IPS-NIHi7 (cell line): ENCODE measurements around the gene BAX.
"Not testable (repeated sequence)": the region's sequence is repeated elsewhere in the genome, so short reads cannot be mapped to it uniquely, and the experiment has no call there.

Source experiments
- DNase-seq: peaks from one replicate; pipeline ENCODE4 v3.0.0; 2012; ENCODE audit warnings: mixed read lengths; ENCODE audit errors: extremely low spot score

The BAX gene

DNA sequence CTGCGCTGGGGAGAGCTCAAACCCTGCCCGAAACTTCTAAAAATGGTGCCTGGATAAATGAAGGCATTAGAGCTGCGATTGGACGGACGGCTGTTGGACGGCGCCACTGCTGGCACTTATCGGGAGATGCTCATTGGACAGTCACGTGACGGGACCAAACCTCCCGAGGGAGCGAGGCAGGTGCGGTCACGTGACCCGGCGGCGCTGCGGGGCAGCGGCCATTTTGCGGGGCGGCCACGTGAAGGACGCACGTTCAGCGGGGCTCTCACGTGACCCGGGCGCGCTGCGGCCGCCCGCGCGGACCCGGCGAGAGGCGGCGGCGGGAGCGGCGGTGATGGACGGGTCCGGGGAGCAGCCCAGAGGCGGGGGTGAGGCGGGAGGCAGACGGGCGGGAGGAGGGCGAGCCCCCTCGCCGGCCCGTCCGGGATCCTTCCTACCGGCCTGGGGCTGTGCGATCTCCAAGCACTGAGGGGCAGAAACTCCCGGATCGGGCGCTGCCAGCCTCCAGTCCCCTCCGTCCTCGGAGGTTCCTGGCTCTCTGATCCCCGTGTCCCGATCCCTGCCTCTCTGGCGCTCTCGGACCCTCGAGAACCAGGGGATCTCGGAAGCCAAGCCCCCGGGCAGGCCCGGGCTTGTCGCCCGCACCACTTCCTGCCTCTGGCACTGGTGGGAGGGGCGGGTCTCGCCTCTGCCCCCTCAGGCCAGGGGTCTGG is at the start of gene BAX:
BAX (plus strand) TSS at position 281 of the 713 bp plus-strand sequence; CDS start at position 335, 54 bp downstream.
- peak; percentile 98 for DNase-seq

DNA sequence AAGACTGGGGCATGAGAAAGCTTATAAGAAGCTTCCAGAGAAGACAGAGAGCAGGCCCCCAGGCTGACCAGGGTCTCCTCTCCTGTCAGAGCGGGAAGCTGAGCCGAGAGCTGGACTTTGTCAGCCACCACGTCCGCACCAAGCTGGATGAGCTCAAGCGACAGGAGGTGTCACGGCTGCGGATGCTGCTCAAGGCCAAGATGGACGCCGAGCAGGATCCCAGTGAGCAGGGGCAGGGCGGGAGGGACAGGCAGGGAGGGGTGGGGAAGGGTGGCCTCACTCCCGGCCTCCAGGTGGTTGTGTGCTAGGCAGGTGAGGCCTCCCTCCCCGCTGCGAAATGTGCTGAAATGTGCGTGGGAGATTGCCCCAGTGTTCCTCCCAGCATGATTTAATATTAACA is 49.0 kb upstream of the BAX start:
- DNase-seq = no peak

DNA sequence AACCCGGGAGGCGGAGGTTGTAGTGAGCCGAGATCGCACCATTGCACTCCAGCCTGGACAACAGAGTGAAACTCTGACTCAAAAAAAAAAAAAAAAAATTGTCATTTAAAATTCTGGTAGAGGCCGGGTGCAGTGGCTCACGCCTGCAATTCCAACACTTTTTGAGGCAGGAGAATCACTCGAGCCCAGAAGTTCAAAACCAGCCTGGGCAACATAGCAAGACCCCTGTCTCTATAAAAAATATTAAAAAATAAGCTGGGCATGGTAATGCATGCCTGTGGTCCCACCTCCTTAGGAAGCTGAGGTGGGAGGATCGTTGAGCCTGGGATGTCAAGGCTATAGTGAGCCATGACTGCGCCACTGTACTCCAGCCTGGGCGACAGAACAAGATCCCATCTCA is 48.4 kb upstream of the BAX start:
- DNase-seq = no peak

DNA sequence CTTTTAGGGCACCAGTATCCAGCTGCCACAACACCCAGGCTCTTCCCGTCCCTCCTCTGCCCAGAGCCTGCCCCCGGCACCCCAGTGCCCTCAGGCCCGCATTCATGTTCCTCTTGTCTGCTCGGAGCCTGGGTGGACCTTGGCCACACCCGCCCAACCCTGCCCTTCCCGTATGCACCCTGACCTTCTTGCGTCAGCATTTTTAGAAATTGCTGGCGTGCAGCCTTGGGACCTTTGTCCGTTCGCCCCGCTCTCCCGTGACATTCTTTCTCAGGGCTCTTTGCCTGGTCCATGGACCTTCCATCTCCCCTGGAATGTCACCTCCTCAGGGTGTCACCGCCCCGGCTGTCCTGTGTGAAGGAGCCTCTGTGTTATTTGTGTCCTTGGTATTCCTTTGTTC is 47.0 kb upstream of the BAX start:
- no peak for DNase-seq

DNA sequence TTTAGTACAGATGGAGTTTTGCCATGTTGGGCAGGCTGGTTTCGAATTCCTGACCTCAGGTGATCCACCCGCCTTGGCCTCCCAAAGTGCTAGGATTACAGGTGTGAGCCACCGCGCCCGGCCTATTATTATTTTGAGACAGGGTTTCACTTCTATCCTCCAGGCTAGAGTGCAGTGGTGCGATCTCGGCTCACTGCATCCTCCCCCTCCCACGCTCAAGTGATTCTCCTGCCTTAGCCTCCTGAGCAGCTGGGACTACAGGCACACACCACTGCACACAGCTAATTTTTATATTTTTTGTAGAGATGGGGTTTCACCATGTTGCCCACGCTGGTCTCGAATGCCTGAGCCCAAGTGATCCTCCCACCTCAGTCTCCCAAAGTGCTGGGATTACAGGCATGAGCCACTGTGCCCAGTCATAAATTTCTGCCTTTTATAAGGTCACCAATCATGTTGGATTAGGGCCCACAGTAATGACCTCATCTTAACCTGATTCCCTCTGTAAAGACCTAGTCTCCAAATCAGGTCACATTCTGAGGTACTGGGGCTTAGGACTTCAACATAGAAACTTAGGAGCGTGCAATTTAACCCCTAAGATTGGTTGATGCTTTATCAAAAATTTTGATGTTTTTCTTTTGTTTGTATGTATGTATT is 45.1 kb upstream of the BAX start:
- not testable (repeated sequence) for DNase-seq

DNA sequence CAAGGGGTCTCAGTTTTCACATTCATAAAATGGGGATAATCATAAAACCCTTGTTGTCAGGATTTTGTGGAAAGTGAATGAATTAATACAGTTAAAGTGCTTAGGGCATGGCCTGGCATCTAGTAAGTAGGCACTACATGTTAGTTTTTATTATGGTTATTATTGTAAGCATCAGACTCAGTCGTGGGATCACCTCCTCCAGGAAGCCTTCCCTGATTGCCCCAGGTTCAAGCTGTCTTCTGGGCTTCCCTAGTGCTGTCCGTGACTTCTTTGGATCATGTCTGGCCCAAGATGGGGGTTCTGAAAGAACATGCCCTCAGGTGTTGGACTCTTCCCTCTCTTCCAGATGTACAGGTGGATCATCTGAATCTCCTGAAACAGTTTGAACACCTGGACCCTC is 43.9 kb upstream of the BAX start:
- no peak for DNase-seq

DNA sequence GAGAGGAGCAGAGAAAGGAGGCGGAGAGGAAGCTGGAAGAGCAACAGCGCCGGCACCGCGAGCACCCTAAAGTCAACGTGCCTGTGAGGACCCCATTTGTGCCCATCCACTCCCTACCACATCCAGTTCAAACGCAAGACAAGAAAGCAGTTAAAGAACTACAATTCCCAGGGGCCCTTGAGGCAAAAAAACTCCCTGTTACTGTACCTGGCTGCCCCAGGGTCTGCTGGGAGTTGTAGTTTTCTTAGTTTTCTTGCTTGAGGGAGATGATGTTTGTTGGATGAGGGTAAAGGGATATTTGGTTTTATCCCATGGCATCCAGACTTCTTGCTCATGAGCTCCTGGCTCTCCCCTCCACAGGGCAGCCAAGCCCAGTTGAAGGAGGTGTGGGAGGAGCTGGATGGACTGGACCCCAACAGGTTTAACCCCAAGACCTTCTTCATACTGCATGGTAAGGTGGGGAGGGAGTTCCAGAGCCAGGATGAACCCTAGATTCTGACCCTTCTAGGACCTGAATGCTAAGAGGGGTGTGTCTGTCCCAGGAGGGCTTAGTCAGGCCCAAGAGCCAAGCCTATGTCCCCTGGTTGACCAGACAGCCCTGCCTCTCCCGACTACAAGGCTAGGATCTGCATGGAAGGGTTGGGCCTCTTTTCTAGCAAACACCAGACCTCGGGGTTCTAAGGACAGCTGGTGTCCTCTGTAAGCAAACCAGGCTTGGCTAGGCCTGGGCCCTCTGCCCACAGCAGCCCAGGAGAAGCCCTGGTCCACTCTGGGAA is 41.4 kb upstream of the BAX start:
- DNase-seq = peak; percentile 57

DNA sequence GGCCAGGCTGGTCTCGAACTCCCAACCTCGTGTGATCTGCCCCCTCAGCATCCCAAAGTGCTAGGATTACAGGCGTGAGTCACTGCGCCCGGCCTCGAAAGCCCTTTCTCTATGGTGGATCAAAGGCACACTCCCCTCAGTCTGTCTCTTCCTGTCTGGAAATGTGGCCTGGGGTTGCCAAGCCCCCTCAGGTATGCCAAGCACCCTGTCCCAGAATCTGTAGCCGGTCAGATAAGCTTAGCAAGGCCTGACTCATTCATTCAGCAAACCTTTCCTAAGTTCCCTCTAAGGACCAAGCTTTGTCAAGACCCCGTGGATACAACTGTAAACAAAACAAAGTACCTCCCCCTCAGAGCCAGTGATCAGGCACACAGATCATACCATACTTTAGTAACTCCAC is 40.5 kb upstream of the BAX start:
- no peak for DNase-seq

DNA sequence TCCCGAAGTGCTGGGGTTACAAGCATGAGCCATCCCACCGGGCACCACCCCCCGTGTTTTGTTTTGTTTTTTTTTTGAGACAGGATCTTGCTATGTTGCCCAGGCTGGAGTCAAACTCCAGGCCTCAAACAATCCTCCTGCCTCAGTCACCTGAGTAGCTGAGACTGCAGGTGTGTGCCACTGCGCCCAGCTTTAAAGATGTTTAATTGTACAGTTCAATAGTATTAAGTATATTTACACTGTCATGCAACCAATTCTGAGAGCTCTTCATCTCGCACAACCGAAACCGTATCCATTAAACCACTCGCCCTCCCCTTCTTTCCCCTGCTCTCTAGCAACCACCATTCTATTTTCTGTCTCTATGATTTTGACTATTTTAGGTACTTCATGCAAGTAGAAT is 38.9 kb upstream of the BAX start:
- no peak for DNase-seq

DNA sequence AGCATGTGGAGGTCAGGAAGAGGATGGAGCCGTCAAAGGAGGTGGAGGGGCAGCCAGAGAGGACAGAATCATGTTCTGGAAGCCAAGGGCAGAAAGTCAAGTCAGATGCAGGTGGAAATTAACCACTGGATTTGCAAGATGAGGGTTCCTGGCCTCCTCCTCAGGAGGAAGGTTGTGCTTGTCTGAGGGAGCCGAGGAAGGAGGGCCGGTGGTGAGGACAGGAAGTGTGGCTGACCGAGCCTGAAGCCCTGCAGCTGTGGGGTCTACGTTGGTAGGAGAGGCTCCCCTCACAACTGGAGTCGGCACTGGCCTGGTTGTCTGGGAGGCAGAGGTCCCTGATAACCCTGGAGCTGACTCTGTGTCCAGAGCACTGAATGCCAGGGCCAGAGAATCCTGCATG is 36.6 kb upstream of the BAX start:
- no peak for DNase-seq

DNA sequence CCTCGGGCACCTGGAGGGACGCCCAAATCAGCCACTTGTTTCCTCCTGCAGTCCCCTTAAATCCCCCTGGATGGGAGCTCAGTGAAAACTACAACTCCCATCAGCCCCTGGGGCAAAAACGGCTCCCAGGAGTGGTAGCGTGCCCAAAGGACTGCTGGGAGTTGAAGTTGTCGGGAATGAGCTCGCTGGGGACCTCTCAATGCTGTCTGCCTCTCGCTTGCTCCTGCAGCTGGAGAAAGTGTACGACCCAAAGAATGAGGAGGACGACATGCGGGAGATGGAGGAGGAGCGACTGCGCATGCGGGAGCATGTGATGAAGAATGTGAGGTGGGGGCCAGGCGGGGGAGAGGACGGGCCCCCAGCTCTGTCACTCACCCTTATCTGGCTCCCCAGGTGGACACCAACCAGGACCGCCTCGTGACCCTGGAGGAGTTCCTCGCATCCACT is 35.9 kb upstream of the BAX start:
- peak; percentile 85 for DNase-seq

DNA sequence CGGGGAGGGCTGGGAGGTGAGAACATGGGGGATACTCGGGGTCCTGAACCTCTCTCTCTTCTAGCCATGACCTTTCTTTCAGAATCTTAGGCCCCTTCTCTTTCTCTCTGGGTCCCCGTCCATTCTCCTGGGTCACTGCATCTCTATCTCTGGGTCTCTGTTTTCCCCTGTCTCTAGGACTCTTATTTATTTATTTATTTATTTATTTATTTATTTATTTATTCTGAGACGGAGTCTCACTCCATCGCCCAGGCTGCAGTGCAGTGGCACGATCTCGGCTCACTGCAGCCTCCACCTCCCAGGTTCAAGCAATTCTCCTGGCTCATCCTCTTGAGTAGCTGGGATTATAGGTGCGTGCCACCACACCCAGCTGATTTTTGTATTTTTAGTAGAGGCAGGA is 35.4 kb upstream of the BAX start:
- DNase-seq = not testable (repeated sequence)

DNA sequence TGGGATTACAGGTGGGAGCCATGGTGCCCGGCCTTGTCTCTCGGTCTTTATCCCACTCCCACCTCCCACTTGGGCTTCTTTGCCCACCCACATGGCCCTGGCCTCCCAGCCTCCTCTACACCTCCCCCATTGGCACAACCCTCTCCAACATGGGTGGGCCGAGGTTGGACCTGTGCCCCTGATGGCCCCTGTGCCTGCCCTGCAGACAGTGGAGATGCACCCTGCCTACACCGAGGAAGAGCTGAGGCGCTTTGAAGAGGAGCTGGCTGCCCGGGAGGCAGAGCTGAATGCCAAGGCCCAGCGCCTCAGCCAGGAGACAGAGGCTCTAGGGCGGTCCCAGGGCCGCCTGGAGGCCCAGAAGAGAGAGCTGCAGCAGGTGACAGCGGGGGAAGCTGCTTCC is 33.7 kb upstream of the BAX start:
- DNase-seq = no peak

DNA sequence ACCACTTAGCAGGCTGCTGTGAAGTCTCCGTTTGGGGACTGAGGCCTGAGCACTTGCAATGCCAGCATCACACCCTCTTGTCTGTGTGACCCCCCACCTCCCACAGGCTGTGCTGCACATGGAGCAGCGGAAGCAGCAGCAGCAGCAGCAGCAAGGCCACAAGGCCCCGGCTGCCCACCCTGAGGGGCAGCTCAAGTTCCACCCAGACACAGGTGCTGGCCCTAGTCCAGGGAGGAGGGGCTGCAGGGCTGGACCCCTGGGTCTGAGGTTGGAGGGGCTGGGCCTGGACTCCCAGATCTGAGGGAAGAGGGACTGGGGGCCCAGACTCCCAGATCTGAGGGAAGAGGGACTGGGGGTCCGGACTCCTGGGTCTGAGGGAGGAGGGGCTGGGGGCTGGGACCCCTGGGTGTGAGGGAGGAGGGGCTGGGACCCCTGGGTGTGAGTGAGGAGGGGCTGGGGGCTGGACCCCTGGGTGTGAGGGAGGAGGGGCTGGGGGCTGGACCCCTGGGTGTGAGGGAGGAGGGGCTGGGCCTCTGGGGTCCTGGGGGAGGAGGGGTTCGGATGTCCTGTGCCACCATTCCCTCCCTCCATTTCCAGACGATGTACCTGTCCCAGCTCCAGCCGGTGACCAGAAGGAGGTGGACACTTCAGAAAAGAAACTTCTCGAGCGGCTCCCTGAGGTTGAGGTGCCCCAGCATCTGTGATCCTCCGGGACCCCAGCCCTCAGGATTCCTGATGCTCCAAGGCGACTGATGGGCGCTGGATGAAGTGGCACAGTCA is 32.8 kb upstream of the BAX start:
- no peak for DNase-seq

DNA sequence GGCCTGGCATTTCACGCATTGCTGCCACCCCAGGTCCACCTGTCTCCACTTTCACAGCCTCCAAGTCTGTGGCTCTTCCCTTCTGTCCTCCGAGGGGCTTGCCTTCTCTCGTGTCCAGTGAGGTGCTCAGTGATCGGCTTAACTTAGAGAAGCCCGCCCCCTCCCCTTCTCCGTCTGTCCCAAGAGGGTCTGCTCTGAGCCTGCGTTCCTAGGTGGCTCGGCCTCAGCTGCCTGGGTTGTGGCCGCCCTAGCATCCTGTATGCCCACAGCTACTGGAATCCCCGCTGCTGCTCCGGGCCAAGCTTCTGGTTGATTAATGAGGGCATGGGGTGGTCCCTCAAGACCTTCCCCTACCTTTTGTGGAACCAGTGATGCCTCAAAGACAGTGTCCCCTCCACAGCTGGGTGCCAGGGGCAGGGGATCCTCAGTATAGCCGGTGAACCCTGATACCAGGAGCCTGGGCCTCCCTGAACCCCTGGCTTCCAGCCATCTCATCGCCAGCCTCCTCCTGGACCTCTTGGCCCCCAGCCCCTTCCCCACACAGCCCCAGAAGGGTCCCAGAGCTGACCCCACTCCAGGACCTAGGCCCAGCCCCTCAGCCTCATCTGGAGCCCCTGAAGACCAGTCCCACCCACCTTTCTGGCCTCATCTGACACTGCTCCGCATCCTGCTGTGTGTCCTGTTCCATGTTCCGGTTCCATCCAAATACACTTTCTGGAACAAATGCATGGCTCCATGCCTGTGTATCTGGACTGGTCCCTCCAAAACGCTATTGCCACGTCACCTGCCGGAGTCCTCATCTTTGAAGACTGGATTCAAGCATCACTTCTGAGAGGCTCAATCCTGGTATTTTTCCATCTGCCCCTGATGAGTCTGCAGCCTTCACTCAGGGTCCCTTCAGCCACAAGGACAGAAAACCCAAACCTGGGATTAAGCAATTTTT is 31.9 kb upstream of the BAX start:
- no peak for DNase-seq

DNA sequence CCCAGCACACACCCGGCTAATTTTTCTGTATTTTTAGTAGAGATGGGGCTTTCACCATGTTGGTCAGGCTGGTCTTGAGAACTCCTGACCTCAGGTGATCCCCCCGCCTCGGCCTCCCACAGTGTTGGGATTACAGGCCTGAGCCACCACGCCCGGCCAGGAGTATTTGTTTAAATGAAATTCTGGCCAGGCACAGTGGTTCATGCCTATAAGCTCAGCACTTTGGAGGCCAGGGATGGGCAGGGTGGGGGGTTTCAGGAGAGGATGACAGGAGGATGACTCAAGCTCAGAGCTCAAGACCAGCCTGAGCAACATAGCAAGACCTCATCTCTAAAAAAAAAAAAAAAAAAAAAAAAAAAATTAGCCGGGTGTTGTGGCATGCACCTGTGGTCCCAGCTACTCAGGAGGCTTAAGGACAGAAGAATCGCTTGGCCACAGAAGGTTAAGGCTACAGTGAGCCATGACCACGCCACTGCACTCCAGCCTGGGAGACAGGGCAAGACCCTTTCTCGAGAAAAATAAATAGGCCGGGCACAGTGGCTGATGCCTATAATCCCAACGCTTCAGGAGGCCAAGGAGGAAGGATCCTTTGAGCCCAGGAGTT is 29.3 kb upstream of the BAX start:
- DNase-seq = no peak

DNA sequence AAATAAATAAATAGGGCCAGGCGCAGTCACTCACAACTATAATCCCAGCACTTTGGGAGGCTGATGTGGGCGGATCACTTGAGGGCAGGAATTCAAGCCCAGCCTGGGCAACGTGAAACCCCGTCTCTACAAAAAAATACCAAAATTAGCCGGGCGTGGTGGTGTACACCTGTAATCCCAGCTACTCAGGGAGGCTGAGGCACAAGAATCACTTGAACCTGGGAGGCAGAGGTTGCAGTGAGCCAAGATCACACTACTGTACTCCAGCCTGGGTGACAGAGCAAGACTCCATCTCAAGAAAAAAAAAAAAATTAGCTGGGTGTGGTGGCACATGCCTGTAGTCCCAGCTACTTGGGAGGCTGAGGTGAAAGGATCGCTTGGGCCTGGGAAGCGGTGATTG is 28.8 kb upstream of the BAX start:
- not testable (repeated sequence) for DNase-seq

DNA sequence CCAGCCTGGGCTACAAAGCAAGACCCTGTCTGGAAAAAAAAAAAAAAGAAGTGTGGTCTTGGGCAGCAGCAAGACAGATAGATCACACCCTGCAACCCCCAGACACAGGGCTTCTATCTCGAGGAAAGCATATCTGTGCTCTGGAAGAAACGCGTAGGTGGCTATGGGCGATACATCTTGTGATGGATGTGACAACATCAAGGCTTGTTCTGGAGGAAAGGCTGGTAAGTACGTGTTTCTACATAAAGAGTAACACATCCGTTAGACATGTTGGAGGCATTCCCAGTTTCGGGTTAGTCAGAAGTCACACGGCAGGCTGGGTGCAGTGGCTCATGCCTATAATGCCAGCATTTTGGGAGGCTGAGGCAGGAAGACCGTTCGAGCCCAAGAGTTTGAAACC is 27.8 kb upstream of the BAX start:
- DNase-seq = no peak

DNA sequence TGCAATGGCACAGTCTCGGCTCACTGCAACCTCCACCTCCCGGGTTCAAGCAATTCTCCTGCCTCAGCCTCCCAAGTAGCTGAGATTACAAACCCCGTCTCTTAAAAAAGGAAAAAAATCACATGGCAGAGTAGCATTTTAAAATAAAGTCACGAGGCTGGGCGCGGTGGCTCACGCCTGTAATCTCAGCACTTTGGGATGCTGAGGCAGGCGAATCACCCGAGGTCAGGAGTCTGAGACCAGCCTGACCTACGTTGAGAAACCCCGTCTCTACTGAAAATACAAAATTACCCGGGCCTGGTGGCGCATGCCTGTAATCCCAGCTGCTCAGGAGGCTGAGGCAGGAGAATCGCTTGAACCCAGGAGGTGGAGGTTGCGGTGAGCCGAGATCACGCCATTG is 27.0 kb upstream of the BAX start:
- DNase-seq = not testable (repeated sequence)
